CD4-positive, alpha-beta T cell treated with Interleukin-4 for 1 hour (primary cell): ENCODE data around the gene PITPNB.

Experiments
- DNase-seq, 2 donors: peaks; one replicate each; pipeline ENCODE4 v3.0.0-alpha.2; 2020 to 2022

PITPNB gene

GRCh38 chr22:27878541-27878940 lies 40.5 kb downstream of the PITPNB start:
- DNase-seq = no peak

GRCh38 chr22:27877501-27877900 lies 41.6 kb downstream of the PITPNB start:
- DNase-seq = no peak

- DNase-seq = no peak
These were observed 42.4 kb downstream of the PITPNB start for GRCh38 chr22:27876684-27877083.

- DNase-seq = peak in 1 of 2 donors; percentile 44
These were observed 43.1 kb downstream of the PITPNB start for GRCh38 chr22:27875951-27876350.

- no peak for DNase-seq
These were observed 44.3 kb downstream of the PITPNB start for GRCh38 chr22:27874764-27875163.

- DNase-seq = no peak
These were observed 44.9 kb downstream of the PITPNB start for GRCh38 chr22:27874185-27874584.

GRCh38 chr22:27873472-27873871 lies 45.6 kb downstream of the PITPNB start:
- no peak for DNase-seq

- DNase-seq = no peak
These were observed 46.6 kb downstream of the PITPNB start for GRCh38 chr22:27872488-27872887.

GRCh38 chr22:27871306-27872014 lies 47.6 kb downstream of the PITPNB start:
- DNase-seq = no peak

GRCh38 chr22:27870234-27871191 lies 48.5 kb downstream of the PITPNB start:
- DNase-seq = no peak

- no peak for DNase-seq
These were observed 50.2 kb downstream of the PITPNB start for GRCh38 chr22:27868732-27869282.

GRCh38 chr22:27867953-27868731 lies 50.9 kb downstream of the PITPNB start:
- no peak for DNase-seq

GRCh38 chr22:27867085-27867952 lies 51.7 kb downstream of the PITPNB start:
- no peak for DNase-seq

- no peak for DNase-seq
These were observed 52.6 kb downstream of the PITPNB start for GRCh38 chr22:27866135-27867084.

- DNase-seq = no peak
These were observed 53.6 kb downstream of the PITPNB start for GRCh38 chr22:27865496-27865895.

GRCh38 chr22:27863556-27863955 lies 55.5 kb downstream of the PITPNB start:
- DNase-seq = no peak

- DNase-seq = no peak
These were observed 56.1 kb downstream of the PITPNB start for GRCh38 chr22:27863001-27863400.

- DNase-seq = no peak
These were observed 59.7 kb downstream of the PITPNB start for GRCh38 chr22:27859336-27859735.

- DNase-seq = no peak
These were observed 60.4 kb downstream of the PITPNB start for GRCh38 chr22:27858626-27859025.

- no peak for DNase-seq
These were observed 61.6 kb downstream of the PITPNB start for GRCh38 chr22:27857443-27857842.

- DNase-seq = no peak
These were observed 62.7 kb downstream of the PITPNB start for GRCh38 chr22:27856386-27856785.
